HEK293 (cell line): ENCODE measurements around the gene TRUB2.

ENCODE experiments used
- ZNF670 ChIP-seq: fragments of 450-650 bp; formaldehyde crosslinking; IDR thresholded peaks from 2 replicates; pipeline ENCODE4 v1.5.1; 2016; ENCODE audit warnings: missing biosample characterization, missing genetic modification characterization, low read depth
- TF ChIP-seq, protein P1 (sequence below): fragments of 450-650 bp; formaldehyde crosslinking; IDR thresholded peaks from 2 replicates; pipeline ENCODE4 v1.5.1; 2016; ENCODE audit warnings: missing biosample characterization, missing genetic modification characterization

GRCh38 chr9:128333451-128333869 lies 11.2 kb upstream of the TRUB2 start:
- TF ChIP-seq, protein P1, sequence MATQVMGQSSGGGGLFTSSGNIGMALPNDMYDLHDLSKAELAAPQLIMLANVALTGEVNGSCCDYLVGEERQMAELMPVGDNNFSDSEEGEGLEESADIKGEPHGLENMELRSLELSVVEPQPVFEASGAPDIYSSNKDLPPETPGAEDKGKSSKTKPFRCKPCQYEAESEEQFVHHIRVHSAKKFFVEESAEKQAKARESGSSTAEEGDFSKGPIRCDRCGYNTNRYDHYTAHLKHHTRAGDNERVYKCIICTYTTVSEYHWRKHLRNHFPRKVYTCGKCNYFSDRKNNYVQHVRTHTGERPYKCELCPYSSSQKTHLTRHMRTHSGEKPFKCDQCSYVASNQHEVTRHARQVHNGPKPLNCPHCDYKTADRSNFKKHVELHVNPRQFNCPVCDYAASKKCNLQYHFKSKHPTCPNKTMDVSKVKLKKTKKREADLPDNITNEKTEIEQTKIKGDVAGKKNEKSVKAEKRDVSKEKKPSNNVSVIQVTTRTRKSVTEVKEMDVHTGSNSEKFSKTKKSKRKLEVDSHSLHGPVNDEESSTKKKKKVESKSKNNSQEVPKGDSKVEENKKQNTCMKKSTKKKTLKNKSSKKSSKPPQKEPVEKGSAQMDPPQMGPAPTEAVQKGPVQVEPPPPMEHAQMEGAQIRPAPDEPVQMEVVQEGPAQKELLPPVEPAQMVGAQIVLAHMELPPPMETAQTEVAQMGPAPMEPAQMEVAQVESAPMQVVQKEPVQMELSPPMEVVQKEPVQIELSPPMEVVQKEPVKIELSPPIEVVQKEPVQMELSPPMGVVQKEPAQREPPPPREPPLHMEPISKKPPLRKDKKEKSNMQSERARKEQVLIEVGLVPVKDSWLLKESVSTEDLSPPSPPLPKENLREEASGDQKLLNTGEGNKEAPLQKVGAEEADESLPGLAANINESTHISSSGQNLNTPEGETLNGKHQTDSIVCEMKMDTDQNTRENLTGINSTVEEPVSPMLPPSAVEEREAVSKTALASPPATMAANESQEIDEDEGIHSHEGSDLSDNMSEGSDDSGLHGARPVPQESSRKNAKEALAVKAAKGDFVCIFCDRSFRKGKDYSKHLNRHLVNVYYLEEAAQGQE: no peak
- TF ChIP-seq ZNF670 (tag by site-specific recombination): no peak
